ENCODE results near the gene FBXL16.
"Not testable (repeated sequence)": the region's sequence is repeated elsewhere in the genome, so short reads cannot be mapped to it uniquely, and the experiment has no call there.

FBXL16 gene

GRCh38 chr16:712740-713250, 7.2 kb upstream of the FBXL16 start:
- peak; percentile 81 for DNase-seq (ENCODE audit: low read depth)
- TF ChIP-seq CTCF (IDR thresholded peaks at IDR 0.05; ENCODE audit: control insufficient read depth, insufficient read depth, low read depth, low read length, missing control alignments) = peak; percentile 61
- not testable (repeated sequence) for H3K4me3 ChIP-seq (ENCODE audit: control insufficient read depth, low read depth, low read length)

- H3K4me3 ChIP-seq (ENCODE audit: control insufficient read depth, low read depth, low read length) = no peak overlapping the region
- TF ChIP-seq CTCF (IDR thresholded peaks at IDR 0.05; ENCODE audit: control insufficient read depth, insufficient read depth, low read depth, low read length, missing control alignments) = peak; percentile 86
- DNase-seq (ENCODE audit: low read depth) = no peak
Measured at GRCh38 chr16:711548-712320, 6.1 kb upstream of the FBXL16 start.

GRCh38 chr16:711084-711483, 5.5 kb upstream of the FBXL16 start:
- no peak overlapping the region for H3K4me3 ChIP-seq (ENCODE audit: control insufficient read depth, low read depth, low read length)
- no peak for TF ChIP-seq CTCF (IDR thresholded peaks at IDR 0.05; ENCODE audit: control insufficient read depth, insufficient read depth, low read depth, low read length, missing control alignments)
- no peak for DNase-seq (ENCODE audit: low read depth)

GRCh38 chr16:710500-711075, 5.0 kb upstream of the FBXL16 start:
- DNase-seq (ENCODE audit: low read depth) = no peak
- no peak overlapping the region for H3K4me3 ChIP-seq (ENCODE audit: control insufficient read depth, low read depth, low read length)
- no peak for TF ChIP-seq CTCF (IDR thresholded peaks at IDR 0.05; ENCODE audit: control insufficient read depth, insufficient read depth, low read depth, low read length, missing control alignments)

- TF ChIP-seq CTCF (IDR thresholded peaks at IDR 0.05; ENCODE audit: control insufficient read depth, insufficient read depth, low read depth, low read length, missing control alignments) = no peak
- no peak for DNase-seq (ENCODE audit: low read depth)
- no peak overlapping the region for H3K4me3 ChIP-seq (ENCODE audit: control insufficient read depth, low read depth, low read length)
Measured at GRCh38 chr16:709566-710499, 4.2 kb upstream of the FBXL16 start.

GRCh38 chr16:708959-709358, 3.4 kb upstream of the FBXL16 start:
- no peak for TF ChIP-seq CTCF (IDR thresholded peaks at IDR 0.05; ENCODE audit: control insufficient read depth, insufficient read depth, low read depth, low read length, missing control alignments)
- H3K4me3 ChIP-seq (ENCODE audit: control insufficient read depth, low read depth, low read length) = no peak overlapping the region
- DNase-seq (ENCODE audit: low read depth) = no peak

Measured in AG09309 (cell line).